ENCODE results near the gene TSEN15.
A peak's percentile ranks its signal among the peaks of the same experiment; 100 is the strongest.
"Not testable (repeated sequence)": the region's sequence is repeated elsewhere in the genome, so short reads cannot be mapped to it uniquely, and the experiment has no call there.

TSEN15 gene

DNA sequence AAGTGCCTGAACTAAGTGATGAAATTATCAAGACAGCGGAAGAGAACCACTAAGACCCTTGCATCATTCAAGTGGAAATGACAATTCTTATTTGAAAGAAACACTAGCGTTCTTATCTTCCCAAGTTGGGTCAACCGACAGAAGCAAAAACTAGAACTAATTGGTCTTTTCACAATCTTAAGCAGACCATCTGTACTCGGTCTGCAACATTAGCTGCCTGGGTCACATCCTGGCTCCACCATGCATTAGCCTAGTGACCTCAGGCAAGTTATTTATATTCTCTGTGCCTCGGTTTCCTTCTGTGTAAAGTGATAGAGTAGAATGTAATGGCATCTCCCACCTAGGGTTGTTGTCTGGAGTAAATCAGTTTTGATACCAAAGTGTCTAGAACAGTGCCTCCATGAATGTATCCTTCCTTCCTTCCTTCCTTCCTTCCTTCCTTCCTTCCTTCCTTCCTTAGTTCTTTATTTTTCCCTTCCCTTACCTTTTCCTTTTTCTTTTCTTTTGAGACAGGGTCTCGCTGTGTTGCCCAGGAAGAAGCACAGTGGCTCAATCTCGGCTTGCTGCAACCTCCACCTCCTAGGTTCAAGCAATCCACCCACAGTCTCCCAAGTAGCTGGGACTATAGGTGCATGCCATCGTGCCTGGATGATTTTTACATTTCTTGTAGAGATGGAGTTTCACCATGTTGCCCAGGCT is 20.0 kb upstream of the TSEN15 start:
- no peak for DNase-seq

GRCh38 chr1:184032306-184032929 is 19.1 kb upstream of the TSEN15 start:
- DNase-seq: no peak

DNA sequence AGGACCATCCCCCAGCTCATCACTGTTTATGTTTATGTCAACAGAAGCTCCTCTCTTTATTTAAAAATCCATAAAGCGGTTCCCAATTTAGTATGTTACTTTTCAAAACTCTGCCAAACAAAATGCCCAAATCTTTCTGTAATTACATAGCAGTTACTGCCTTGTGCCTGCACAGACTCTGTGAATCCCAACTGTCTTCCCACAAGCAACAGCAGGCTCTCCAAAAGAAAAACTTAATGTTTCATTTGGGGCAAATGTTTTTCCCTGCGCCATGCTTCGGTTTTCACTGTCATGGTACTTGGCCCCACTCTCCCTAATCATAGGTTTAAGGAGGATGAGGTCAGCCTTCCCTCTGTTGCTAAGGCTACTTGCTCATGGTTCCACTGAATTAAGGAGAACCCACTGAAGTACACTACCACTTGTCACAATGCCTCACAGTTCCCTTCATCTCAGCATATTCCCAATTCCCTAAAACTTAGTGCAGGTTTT is 18.6 kb upstream of the TSEN15 start:
- no peak for DNase-seq

DNA sequence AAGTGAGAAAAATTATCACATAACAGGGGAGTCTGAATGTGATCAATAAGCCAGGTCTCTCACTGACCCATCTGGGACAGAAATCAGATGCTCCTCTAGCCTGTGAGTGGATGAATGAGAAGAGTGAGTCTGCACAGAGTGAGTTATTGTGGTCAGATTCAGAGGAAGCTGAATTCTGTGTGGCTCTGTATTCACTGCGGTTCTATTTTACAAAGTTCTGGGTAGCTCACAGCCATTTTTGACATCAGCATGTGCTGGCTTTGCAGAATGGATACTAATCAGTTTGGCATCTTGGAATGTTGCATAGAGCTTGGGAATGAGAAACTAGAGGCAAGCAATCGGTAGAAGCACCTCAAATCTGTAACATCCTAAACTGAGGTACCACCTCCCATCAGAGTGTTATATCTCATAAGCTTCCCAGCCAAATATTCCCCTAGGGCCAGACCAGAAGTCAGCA is 17.8 kb upstream of the TSEN15 start:
- DNase-seq: no peak

DNA sequence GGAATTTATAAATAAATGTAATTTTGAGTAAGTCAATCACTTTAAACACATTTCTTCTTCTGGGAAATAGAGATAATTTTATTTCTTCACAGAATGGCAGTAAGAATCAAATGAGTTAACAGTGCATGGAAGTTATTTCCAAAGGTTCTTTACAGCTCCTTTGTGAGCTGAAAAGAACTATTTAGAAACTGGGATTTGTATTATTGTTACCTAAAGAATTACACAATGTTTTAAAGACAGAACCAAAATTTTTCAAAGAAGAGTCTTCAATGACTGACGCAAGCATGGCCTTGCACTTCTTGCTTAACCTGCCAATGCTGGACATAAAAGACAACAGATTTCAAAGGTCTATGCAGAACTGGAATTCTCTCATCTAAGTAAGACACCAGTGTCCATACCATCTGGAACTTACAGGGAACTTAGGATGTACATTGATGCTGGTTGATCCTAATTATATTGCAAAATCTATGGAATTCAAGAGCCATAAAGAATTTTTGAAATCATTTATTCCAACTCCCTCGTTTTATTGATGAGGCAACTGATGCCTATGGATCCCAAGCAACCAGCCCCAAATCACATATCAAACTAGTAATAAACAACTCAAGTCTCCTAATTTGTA is 16.7 kb upstream of the TSEN15 start:
- DNase-seq: no peak

DNA sequence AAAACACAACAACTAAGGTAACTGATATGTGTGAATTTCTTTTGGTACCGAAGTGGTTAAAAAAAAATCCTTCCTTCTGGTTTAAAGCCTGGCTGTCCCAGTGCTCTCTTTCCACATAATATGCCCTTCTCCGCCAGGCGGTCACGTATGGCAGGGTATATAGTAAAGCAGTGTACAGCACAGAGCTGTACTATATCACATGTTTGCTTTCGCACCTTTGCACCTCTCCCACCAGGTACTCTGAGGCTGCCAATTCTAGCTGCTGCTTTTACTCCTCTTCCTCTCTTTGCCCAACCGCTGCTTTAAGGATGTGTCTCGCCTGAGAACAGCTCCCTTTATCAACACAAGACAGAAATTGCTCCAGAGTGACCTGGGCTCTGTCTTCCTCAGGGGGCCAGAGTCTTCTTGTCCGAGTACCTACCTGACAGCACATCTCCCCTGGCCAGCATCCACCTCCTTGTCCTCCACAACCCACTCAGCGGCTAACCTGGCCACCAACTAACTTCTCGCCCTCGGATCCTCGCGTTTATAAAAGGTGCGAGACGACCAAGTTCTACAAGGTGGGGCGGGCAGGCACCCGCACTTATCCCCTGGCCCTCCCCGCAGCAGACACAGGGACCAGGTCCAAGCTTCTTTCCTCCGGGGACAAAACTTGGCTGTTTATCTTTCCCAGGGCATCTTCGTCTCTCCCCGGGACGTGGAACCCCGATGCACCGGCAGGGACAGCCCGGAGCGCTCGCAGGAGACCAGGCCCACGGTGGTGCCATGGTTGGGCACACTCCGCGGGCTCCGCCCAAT is 15.6 kb upstream of the TSEN15 start:
- no peak for DNase-seq

- peak; percentile 16 for DNase-seq
Observed at GRCh38 chr1:184036517-184036949, 15.0 kb upstream of the TSEN15 start.

DNA sequence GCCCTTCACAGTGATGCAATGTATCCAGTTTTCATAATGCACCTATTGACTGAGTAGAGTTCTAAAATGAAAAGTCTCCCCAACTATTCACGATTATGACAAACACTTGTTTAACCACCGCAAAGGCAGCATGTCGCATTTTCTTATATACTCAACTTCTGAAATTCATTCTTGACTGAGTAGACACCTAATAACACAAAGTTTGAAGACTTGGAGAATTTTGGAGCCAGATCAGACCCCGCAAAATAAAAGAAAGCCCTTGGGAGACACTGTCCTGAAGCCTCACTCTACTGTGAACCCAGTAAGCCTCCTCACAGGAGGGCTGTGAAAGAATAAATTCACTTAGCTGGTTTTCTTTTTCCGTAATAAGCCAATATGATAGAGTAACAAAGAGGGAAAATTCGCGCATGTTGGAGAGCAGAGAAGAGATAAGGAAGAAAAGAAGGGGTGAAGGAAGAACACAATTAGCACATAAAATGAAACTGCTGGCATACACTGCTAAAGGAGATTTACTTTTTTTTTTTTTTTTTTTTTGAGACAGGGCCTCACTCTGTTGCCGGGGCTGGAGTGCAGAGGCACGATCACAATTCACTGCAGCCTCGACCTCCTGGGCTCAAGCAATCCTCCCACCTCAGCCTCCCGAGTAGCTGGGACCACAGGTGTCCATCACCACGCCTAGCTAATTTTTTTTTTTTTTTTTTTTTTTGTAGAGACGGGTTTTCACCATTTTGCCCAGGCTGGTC is 13.5 kb upstream of the TSEN15 start:
- no peak for DNase-seq

- DNase-seq: no peak
Observed at GRCh38 chr1:184039126-184039525, 12.4 kb upstream of the TSEN15 start.

- DNase-seq: no peak
Observed at GRCh38 chr1:184041731-184042130, 9.8 kb upstream of the TSEN15 start.

DNA sequence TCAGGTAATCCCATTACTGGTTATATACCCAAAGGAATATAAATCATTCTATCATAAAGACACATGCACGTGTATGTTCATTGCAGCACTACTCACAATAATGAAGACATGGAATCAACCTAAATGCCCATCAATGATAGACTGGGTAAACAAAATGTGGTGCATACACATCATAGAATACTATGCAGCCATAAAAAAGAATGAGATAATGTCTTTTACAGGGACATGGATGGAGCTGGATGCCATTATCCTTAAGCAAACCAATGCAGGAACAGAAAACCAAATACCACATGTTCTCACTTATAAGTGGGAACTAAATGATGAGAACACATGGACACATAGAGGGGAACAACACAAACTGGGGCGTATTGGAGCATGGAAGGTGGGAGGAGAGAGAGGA is 8.2 kb upstream of the TSEN15 start:
- DNase-seq: not testable (repeated sequence)

DNA sequence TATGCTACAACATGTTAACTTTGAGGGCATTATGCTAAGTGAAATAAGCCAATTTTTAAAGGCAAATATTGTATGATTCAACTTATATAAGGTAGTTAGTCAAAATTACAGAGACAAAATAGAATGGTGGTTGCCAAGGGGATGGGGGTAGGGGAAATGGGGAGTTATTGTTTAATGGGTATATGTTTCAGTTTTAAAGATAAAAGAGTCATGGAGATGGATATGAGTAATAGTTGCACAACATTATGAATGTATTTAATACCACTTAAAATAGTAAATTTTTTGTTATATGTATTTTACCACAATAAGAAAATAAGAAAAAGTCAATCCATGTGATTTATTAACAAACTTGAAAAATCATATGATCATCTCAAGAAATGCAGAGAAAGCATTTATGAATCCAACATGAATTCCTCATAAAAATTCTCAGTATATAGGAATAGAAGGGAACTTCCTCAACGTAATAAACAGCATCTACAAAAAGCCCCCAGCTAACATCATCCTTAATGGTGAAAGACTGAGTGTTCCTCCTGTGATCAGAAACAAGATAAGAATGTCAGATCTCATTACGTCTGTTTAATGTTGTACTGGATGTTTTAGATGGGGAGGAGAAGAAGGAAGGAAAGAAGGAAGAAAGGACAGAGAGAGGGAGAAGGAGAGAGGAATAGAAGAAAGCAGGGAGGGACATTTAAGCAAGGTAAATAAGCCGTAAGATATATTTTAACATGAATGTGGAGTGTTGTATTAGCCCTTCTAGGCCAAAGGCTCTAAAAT is 6.7 kb upstream of the TSEN15 start:
- DNase-seq: peak; percentile 12

DNA sequence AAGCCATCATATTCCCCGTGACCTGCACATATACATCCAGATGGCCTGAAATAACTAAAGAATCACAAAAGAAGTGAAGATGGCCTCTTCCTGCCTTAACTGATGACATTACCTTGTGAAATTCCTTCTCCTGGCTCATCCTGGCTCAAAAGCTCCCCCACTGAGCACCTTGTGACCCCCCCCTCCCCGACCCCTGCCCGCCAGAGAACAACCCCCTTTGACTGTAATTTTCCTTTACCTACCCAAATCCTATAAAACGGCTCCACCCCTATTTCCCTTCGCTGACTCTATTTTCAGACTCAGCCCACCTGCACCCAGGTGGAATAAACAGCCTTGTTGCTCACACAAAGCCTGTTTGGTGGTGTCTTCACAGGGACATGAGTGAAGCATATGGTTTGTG is 4.0 kb upstream of the TSEN15 start:
- DNase-seq: not testable (repeated sequence)

GRCh38 chr1:184048561-184049240 is 2.8 kb upstream of the TSEN15 start:
- DNase-seq: no peak

DNA sequence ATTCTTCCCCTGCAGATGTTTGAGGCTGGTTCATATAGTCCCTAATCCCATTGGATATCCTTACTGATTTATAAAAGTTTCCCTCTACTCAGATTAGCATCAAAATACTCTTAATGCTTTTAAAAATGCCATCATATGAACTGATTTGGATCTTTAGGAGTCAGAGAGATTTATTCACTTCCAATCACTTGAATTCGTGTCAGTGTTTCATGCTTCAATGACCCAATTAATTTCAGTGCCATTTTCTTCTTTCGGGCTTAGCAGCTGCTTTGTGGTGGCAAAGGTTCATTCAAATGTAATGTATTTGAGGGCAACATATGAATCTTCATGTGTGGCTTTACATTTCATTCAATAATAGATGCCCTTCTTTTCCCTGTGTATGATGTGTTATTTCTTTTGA is 2.2 kb upstream of the TSEN15 start:
- no peak for DNase-seq

- DNase-seq: no peak
Observed at GRCh38 chr1:184049836-184050468, 1.6 kb upstream of the TSEN15 start.

- DNase-seq: no peak
Observed at GRCh38 chr1:184050636-184051035, 894 bp upstream of the TSEN15 start.

GRCh38 chr1:184051138-184051484 is 419 bp upstream of the TSEN15 start:
- DNase-seq: no peak

DNA sequence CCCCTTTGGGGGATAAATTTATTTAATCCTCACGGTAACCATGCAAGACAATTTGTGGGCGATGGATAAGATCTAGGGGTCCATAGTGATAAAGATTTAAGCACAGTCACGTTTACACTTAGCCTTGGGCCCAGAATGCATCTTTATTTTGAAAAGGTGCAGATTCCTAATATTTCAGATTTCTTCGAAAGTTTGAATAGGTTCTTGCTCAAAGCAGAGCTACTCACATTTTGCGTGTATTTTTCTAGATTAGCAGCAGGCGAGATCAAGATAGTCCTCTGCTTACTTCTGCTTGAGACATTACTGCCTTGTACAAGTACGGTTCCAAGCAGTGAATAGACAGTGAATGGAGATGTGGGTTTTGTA is 647 bp downstream of the TSEN15 start:
- no peak for DNase-seq

DNA sequence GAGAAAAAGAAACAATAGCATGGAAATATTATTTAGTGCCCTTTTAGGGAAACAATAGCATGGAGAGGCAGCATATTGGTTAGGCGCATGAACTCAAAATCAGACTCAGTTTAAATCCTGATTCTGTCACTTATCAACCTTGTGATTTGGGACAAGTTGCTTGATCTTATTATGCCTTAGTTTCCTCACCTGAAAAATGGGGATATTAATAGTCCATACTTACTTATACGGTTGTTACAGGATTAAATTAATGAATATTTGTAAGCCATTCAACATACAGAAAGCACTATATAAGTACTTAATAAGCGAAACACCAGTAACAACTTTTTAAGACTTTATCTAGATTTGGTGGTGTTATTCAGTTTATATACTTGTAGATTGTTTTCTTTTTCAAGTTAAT is 1.2 kb downstream of the TSEN15 start:
- DNase-seq: no peak

DNA sequence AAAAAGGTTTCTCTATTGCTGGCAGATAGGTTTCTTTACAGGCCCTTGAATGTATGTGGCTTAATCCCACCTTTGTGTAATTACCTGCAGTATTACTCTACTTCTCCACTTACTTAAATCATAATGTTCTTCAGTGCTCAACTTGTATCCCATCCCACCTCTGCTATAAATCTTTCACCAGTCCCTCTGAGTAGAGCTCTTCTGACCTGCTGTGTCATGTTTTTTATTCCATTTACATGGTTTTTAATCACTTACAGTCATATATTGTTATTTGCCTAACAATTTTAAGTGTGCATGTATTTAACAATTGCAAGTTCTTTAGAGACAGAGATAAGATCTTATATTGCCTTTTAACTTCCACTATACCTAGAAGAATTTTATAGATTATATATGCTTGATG is 2.4 kb downstream of the TSEN15 start:
- DNase-seq: no peak
